SW 1271 (cell line): Measurements from ENCODE around the gene ZIC3.
"Not testable (repeated sequence)": the region's sequence is repeated elsewhere in the genome, so short reads cannot be mapped to it uniquely, and the experiment has no call there.

ENCODE experiments used
- DNase-seq, 2 experiments: peaks; one replicate each; lab custom pipeline; 2025; lab: John Stamatoyannopoulos, UW

Gene ZIC3

DNA sequence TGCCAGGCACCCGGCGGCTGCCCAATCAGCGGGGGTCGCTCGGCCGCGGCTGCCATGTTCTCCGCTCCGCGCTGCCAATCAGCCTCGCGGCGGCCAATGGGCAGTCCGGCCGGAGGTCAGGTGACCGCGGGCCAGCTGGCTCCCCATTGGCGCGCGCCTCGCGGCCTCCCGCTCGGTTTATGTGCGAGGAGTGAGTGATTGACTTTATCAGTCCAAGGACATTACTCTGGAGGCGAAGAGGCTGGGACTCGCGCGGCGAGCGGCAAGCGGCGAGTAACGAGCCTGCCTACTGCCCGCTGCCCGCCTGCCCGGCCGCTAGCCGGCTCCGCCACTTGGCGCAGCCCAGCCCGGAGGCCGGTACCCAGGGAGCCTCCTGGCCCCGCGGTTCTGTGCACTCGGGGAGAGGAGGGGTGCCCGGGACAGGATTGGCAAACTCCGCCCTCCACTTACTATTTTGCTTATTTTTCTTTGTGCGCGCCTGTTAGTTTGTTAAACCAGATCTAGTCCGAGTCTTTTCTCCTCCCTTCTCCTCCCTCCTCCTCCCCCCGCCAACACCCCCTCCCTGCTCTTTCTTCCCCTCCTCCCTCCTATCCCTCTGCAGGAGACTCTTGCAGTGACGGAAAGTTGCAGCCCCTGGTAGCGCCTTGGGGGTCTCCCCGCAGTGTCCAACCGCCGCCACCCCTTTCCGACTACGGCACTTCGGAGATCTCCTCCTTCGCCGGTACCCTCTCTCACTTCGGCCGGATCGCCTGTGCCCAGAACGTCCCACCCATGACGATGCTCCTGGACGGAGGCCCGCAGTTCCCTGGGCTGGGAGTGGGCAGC is at the start of gene ZIC3:
ZIC3 (plus strand) TSS at position 207 of the 825 bp plus-strand sequence; CDS start at position 772, 565 bp downstream.
- no peak for DNase-seq

DNA sequence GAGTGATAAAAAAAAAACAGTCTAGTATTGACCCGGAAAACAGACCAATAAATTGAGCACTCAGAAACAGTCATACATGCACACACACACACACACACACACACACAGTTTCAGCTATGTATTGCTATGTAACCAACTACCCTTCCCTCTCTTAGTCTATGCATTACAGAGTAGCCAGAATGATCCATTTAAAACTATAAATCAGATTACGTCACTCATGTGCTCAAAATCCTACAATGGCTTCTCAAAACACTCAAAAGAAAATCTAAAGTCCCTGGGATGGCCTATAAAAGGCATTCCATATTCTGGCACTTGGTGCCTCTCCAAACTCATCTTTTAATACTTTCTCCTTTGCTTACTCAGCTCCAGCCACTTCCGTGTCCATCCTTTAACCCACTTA is 46.5 kb upstream of the ZIC3 start:
- no peak for DNase-seq

DNA sequence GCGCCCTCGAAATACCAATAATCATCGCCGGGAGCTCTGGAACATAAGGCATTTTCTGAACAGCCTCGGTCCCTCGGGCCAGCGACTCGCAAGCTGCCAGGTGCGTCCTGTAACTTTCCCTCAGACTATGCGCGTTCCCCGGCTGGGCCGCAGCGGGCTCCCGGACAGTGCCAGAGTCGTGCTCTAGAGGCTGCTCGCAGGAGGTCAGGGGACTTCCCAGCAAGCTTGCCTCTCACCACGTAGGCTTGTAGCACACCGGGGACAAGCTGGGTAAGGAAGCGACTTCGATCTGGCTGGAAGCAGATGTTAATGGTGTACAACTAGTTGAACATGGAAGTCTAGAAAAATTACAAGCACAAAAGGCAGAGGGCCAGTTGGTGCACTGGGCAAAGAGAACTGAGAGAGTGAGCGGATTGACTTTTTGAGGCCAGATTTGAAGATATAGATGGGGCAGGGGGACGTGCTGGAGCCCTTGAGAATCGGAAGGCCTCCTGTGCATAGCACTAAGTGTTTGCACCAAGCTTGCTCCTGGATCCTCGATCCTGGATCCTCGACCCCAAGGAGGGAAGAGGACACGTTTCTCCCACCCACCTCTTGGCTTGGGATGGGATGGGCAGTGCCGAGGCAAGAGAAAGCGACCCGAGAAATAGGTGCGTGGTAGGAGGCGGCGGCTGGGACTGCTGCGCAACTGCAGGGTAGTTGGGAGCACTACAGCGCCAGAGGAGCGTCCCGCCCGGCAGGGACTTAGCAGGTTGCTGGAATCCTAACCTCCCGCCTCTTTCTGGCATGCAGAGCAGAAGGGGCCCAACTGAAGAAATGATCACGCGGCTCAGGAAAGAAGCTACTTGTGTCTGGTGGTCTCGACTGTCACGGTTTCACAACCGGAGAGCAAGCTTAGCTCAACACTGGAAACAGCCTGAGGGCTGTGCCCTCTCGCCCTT is 19.9 kb upstream of the ZIC3 start:
- no peak for DNase-seq

GRCh38 chrX:137547291-137547690 is 18.6 kb upstream of the ZIC3 start:
- DNase-seq = no peak

GRCh38 chrX:137548261-137548660 is 17.7 kb upstream of the ZIC3 start:
- DNase-seq = no peak

- no peak for DNase-seq
Measured at GRCh38 chrX:137549073-137549472, 16.9 kb upstream of the ZIC3 start.

DNA sequence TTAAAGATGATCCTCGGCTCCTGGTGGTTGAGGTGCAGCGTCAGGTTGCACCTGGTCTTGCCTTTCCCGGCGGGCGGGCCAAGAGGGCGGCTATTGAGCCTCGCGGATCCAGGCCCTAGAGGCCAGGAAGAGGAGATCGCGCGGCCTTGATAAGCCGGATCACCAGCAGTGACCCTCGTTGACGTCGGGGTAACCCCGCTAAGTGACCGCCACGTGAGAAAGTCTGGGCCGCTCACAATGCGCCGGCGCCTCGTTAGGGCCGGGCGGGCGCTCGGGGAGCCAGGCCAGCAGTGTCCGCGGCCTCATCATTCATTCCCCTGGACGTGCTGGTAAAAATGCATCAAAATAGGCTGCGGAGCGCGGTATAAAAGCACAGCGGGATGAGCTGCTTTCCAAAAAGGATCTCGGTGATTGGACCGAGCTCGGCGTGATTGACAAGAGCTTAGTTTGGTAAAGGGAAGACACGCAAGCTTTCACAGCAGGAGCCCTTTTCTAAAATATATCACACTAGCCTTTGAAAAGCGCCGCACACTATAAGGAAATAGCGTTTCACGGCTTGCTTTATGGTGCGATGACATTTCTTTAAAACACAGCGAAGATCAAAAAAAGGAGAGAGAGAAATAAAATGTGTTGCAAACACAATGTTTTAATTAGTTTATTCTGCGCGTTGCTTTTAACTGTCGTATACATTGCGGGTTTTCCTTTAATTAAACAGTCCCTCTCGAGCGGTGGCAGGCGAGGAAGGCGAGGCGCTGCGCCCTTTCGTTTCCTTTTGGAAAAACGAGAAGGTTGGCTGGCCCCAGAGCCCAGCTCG is 15.9 kb upstream of the ZIC3 start:
- DNase-seq = no peak

DNA sequence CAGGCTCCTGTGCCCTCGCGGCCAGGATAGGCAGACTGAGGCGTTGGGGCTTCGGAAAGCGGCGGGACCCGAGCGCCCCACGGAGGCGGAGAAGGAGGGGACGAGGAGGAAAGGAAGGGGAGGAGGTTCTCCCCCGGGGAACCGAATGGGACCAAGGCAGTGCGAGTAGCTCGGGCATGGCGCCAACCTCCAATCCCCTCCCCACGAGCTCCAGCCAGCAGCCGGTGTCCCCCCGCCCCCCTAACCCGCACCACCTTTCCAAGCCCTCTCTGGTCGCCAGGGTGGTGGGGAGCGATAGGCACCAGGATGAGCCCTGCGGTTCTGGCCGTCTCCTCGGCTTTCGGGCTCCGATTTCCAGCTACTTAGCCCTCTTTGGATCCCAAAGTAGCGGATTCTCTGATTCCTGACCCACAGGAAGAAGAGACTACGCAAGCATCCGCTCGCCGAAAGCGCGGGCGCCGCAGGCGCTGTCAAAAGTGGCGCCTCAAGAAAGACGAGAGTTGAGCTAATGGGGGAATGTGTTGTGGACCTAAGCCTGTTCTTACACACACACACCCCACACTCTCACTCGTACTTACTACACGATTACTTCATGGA is 15.2 kb upstream of the ZIC3 start:
- DNase-seq = no peak

GRCh38 chrX:137552098-137552497 is 13.8 kb upstream of the ZIC3 start:
- not testable (repeated sequence) for DNase-seq

DNA sequence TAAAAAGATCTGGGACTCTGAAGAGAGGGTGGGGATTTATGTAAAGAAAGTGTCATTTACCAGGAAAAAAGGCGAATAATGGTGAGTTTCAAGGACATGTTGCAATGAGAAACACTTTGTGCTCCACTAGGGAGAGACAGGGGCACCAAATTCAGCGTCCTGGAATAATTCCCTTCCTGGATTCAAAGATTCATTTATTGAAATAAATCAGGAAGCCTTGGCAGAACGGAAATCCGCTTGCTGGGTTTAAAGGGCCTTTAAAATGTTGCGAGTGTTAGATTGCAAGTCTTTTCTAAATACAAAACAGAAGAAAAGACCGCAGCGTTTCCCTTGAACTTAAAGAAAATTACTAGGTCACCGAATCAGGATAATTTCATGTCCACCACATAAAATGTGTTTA is 3.8 kb upstream of the ZIC3 start:
- no peak for DNase-seq

DNA sequence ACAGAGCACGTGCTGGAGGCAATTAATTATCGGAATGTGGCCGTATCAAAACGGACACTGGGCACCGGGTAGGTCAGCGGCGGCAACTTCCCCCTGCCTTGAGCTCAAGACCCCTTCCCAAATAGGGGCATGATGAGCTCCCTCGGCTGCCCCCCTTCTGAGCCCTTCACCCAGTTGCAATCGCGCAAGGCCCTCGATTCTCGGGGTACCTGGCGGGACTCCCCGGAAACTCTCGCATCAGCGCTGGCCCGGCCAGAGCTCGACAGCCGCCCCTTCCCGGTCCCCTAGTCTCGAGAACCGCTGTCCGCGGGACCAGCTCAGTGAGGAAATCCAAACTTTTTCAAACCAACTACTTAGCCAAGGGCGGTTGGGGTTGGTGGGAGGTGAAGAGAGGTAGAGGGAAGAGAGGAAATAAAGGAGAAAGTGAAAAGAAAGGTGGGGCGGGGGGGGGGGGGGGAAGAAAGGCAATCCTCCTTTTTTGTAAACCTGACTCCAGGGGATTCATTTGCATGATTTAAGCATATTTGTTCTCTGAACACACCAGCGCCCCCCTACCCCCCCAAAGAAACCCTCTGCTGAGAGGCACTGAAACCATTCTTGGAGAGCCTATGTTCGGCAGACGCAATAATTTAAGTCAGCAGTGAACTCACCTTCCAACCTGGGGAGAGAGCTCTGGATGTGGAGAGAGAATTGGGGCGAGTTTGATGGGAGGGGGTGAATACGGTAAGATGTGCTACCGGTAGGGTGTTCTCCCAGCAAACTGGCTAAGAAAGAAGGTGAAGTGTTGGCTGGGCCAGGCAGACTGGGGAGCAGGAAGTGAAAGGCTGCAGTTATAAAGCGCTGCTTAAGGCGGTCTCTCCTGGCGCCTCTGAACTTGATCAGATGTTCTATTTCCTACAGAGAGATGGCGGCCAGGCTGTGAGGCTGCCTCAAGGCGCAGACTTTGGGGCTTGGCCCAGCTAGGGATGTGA is 2.0 kb upstream of the ZIC3 start:
- no peak for DNase-seq

- DNase-seq = no peak
Measured at GRCh38 chrX:137565318-137565904, 516 bp upstream of the ZIC3 start.

- no peak for DNase-seq
Measured at GRCh38 chrX:137566746-137567679, 1.1 kb downstream of the ZIC3 start.

- no peak for DNase-seq
Measured at GRCh38 chrX:137567682-137568232, 1.8 kb downstream of the ZIC3 start.

GRCh38 chrX:137568741-137569469 is 3.0 kb downstream of the ZIC3 start:
- no peak for DNase-seq

DNA sequence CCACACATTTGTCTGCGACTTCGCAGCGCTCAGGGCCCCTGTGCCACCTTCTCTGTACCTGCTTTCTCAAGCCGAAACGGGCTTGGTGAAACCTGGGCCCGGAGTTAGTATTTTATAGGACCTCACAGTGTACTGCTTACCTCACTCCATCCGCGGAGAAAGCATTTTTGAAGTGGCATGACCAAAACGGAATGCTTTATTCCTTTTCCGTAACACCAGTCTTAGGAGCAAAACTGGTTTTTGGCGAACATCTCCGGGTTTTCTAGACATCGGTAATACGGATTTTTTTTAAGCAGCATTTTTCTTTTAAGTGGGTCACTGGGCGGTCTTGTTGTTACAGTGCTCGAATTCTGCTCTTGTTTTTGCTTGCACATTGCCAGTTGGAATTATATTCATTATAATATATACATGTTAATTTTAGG is 3.6 kb downstream of the ZIC3 start:
- no peak for DNase-seq

GRCh38 chrX:137573324-137574101 is 7.6 kb downstream of the ZIC3 start:
- DNase-seq = no peak
